Measurements from ENCODE around the gene COG5.

GRCh38 chr7:107570298-107570697 lies 6.6 kb upstream of the COG5 start:
- no peak for TF ChIP-seq KDM1A (IDR thresholded peaks at IDR 0.05)
- no peak for TF ChIP-seq MYNN (IDR thresholded peaks at IDR 0.05)
- TF ChIP-seq MYNN (CRISPR knock-in tag; IDR thresholded peaks at IDR 0.05) = no peak
- TF ChIP-seq NCOA2 (IDR thresholded peaks at IDR 0.05; ENCODE audit: partially characterized antibody in 2 of 2) = no peak
- no peak for TF ChIP-seq POLR2A (conservative IDR thresholded peaks at IDR 0.05)
- TF ChIP-seq, protein P1, sequence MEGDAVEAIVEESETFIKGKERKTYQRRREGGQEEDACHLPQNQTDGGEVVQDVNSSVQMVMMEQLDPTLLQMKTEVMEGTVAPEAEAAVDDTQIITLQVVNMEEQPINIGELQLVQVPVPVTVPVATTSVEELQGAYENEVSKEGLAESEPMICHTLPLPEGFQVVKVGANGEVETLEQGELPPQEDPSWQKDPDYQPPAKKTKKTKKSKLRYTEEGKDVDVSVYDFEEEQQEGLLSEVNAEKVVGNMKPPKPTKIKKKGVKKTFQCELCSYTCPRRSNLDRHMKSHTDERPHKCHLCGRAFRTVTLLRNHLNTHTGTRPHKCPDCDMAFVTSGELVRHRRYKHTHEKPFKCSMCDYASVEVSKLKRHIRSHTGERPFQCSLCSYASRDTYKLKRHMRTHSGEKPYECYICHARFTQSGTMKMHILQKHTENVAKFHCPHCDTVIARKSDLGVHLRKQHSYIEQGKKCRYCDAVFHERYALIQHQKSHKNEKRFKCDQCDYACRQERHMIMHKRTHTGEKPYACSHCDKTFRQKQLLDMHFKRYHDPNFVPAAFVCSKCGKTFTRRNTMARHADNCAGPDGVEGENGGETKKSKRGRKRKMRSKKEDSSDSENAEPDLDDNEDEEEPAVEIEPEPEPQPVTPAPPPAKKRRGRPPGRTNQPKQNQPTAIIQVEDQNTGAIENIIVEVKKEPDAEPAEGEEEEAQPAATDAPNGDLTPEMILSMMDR (IDR thresholded peaks at IDR 0.05 in 2 of 3, conservative IDR thresholded peaks at IDR 0.05 in 1 of 3; ENCODE audit: insufficient read depth in 2 of 3, low read depth in 1 of 3, low read length in 3 of 3) = peak in 1 of 3 experiments; percentile 26; a peak in 1 of 6 replicates
- TF ChIP-seq ZBTB49 (CRISPR knock-in tag; IDR thresholded peaks at IDR 0.05; ENCODE audit: borderline replicate concordance) = no peak
- no peak for TF ChIP-seq FOXA1 (IDR thresholded peaks at IDR 0.05; ENCODE audit: borderline replicate concordance)
- TF ChIP-seq U2AF2 (optimal IDR thresholded peaks at IDR 0.05; ENCODE audit: low read depth, low read length) = no peak
- no peak for TF ChIP-seq NFYB (IDR thresholded peaks at IDR 0.05; ENCODE audit: extremely low read depth, insufficient read length)
